22Rv1 (cell line): Measurements from ENCODE around the gene CRYAA.
"Not testable (repeated sequence)": the region's sequence is repeated elsewhere in the genome, so short reads cannot be mapped to it uniquely, and the experiment has no call there.

Experiments used
- ZFX ChIP-seq: fragments of 450-650 bp; IDR thresholded peaks from 2 replicates; pipeline ENCODE4 v1.6.1; 2017; ENCODE audit warnings: antibody characterized with exemption, borderline replicate concordance
- TF ChIP-seq, protein P1 (sequence below): fragments of 450-650 bp; IDR thresholded peaks from 2 replicates; pipeline ENCODE4 v1.5.1; 2017; ENCODE audit warnings: mild to moderate bottlenecking

DNA sequence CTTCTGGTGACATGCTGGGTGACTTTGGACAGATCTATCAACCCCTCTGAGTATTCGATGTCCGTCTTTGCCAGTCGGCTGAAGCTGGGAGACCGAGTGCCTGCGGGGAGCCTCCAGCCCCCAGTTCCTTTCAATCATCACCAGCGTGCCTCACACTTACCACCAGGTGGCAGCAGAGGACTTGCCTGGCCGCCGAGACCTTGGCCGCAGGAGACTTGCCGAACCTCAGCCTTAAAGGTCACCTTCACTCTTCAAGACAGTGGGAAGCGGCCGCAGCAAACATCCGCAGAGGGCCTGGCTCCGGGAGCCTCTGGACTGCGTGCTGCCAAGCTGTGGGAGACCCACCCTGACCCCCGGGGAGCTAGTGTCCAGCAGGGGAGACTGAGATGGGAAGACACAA is 7.8 kb downstream of the CRYAA start:
- TF ChIP-seq, protein P1, sequence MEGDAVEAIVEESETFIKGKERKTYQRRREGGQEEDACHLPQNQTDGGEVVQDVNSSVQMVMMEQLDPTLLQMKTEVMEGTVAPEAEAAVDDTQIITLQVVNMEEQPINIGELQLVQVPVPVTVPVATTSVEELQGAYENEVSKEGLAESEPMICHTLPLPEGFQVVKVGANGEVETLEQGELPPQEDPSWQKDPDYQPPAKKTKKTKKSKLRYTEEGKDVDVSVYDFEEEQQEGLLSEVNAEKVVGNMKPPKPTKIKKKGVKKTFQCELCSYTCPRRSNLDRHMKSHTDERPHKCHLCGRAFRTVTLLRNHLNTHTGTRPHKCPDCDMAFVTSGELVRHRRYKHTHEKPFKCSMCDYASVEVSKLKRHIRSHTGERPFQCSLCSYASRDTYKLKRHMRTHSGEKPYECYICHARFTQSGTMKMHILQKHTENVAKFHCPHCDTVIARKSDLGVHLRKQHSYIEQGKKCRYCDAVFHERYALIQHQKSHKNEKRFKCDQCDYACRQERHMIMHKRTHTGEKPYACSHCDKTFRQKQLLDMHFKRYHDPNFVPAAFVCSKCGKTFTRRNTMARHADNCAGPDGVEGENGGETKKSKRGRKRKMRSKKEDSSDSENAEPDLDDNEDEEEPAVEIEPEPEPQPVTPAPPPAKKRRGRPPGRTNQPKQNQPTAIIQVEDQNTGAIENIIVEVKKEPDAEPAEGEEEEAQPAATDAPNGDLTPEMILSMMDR: not testable (repeated sequence)
- TF ChIP-seq ZFX: not testable (repeated sequence)
